Daoy (cell line): ENCODE data around the gene OPRPN. TPM values are rescaled to one million over a fixed set of nuclear protein-coding genes. Genes with fewer than 3 reads are reported as not detected.

Experiments used
- total RNA-seq: library from RNA; depleted of rRNA; stranded (reverse); fragments of >200 nt; shearing (Covaris generic); gene quantifications from 2 replicates; pipeline ENCODE4 v1.2.3, GENCODE V29; 2014; rRNA removed

Gene OPRPN
- total RNA-seq, 1 experiment from 2014 or later: not detected

Other genes with a start within 250 kb of the OPRPN start
- not detected in 2 replicates for gene PRR27, start 243.7 kb upstream of the OPRPN start, total RNA-seq
- gene ODAM, start 202.2 kb upstream of the OPRPN start, total RNA-seq: not detected in 2 replicates
- 0.97 TPM in 1 of 2 replicates, not detected in the other for gene FDCSP, start 171.8 kb upstream of the OPRPN start, total RNA-seq
- not detected in 2 replicates for gene CSN3, start 155.3 kb upstream of the OPRPN start, total RNA-seq
- not detected in 2 replicates for gene CABS1, start 63.0 kb upstream of the OPRPN start, total RNA-seq
- gene SMR3A, start 37.2 kb upstream of the OPRPN start, total RNA-seq: not detected in 2 replicates
- not detected in 2 replicates for gene SMR3B, start 14.8 kb upstream of the OPRPN start, total RNA-seq
- gene MUC7, start 74.3 kb downstream of the OPRPN start, total RNA-seq: not detected in 2 replicates
- gene AMTN, start 120.6 kb downstream of the OPRPN start, total RNA-seq: 98.3 and 106 TPM in 2 replicates
- gene AMBN, start 194.3 kb downstream of the OPRPN start, total RNA-seq: 0.06 TPM in 1 of 2 replicates, not detected in the other
- not detected in 2 replicates for gene ENAM, start 230.8 kb downstream of the OPRPN start, total RNA-seq